Progenitor cell of endocrine pancreas (in vitro differentiated cells): ENCODE data around the gene TUSC2. TPM values are rescaled to one million over a fixed set of nuclear protein-coding genes. Genes with fewer than 3 reads are reported as not detected.

ENCODE experiments used
- DNase-seq: peaks from one replicate; pipeline ENCODE4 v3.0.0; 2021; ENCODE audit warnings: low spot score; ENCODE audit not compliant: unreplicated experiment
- H3K27ac Mint-ChIP-seq: 2 replicates; pipeline ENCODE4 v1.8.0; 2021; ENCODE audit warnings: mild to moderate bottlenecking, moderate library complexity, mixed read lengths
- H3K27me3 Mint-ChIP-seq: 2 replicates; pipeline ENCODE4 v1.8.0; 2021; ENCODE audit warnings: mixed read lengths
- H3K36me3 Mint-ChIP-seq: 2 replicates; pipeline ENCODE4 v1.8.0; 2022; ENCODE audit warnings: mixed read lengths; ENCODE audit not compliant: insufficient read depth
- H3K4me1 Mint-ChIP-seq: 2 replicates; pipeline ENCODE4 v1.8.0; 2021; ENCODE audit warnings: low read depth, mixed read lengths
- H3K4me3 Mint-ChIP-seq: 2 replicates; pipeline ENCODE4 v1.8.0; 2021; ENCODE audit warnings: low read depth, mild to moderate bottlenecking, moderate library complexity, mixed read lengths
- H3K9me3 Mint-ChIP-seq: 2 replicates; pipeline ENCODE4 v1.8.0; 2021; ENCODE audit warnings: low read depth, mixed read lengths
- total RNA-seq: library from RNA; stranded (reverse); gene quantifications from 2 replicates; pipeline ENCODE4 v1.2.1, GENCODE V29; 2021
- TF ChIP-seq, protein P1 (sequence below): fragments of 200-600 bp; sonication (generic); IDR thresholded peaks from one replicate; pipeline ENCODE4 v1.5.0; 2021; ENCODE audit warnings: antibody characterized with exemption, mild to moderate bottlenecking; ENCODE audit not compliant: unreplicated experiment

TUSC2 gene
- total RNA-seq, 1 donor from 2014 or later: 34.9 TPM

DNA sequence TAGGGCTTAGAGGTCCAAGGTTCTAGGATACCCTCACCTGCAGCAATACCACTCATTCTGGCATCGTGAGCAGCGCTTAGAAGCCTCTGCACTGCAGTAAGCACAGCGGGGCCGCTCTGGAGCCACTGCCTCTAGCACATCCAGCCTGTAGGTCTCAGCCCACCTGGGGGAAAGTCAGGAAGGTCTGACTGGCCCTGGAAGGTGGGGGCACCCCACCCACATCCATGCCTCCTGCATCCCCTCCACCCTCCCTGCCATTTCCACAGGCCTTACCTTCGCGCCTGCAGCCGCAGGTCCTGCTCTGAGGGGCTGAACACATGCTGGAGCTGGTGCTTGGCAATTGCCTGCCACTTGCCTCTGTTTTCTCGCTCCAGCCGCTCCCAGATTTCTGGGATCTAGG lies 13.5 kb upstream of the TUSC2 start:
- DNase-seq: no peak
- Mint-ChIP-seq H3K9me3 (no peaks in the 10 kb centered on the region), H3K4me3 (no peak overlapping the region), H3K27me3 (peaks cover 65% of the 10 kb centered on the region), H3K27ac (no peak overlapping the region), H3K36me3 (no peaks in the 10 kb centered on the region), H3K4me1 (peaks cover 9% of the 10 kb centered on the region)
- TF ChIP-seq, protein P1, sequence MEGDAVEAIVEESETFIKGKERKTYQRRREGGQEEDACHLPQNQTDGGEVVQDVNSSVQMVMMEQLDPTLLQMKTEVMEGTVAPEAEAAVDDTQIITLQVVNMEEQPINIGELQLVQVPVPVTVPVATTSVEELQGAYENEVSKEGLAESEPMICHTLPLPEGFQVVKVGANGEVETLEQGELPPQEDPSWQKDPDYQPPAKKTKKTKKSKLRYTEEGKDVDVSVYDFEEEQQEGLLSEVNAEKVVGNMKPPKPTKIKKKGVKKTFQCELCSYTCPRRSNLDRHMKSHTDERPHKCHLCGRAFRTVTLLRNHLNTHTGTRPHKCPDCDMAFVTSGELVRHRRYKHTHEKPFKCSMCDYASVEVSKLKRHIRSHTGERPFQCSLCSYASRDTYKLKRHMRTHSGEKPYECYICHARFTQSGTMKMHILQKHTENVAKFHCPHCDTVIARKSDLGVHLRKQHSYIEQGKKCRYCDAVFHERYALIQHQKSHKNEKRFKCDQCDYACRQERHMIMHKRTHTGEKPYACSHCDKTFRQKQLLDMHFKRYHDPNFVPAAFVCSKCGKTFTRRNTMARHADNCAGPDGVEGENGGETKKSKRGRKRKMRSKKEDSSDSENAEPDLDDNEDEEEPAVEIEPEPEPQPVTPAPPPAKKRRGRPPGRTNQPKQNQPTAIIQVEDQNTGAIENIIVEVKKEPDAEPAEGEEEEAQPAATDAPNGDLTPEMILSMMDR: no peak

DNA sequence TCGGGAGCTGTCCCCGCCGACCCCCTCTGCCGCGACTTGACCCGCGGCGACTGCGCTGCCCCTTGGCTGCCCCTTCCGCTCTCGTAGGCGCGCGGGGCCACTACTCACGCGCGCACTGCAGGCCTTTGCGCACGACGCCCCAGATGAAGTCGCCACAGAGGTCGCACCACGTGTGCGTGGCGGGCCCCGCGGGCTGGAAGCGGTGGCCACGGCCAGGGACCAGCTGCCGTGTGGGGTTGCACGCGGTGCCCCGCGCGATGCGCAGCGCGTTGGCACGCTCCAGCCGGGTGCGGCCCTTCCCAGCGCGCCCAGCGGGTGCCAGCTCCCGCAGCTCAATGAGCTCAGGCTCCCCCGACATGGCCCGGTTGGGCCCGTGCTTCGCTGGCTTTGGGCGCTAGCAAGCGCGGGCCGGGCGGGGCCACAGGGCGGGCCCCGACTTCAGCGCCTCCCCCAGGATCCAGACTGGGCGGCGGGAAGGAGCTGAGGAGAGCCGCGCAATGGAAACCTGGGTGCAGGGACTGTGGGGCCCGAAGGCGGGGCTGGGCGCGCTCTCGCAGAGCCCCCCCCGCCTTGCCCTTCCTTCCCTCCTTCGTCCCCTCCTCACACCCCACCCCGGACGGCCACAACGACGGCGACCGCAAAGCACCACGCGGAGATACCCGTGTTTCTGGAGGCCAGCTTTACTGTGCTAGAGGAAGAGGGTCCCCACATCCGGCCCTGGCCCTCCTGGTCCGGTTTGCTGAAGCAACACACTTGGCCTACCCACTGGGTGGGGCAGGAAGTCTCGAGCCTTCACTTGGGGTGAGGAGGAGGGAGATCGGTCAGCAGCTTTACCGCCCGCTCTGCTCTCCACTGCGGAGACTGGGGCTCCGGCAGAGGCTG lies 12.7 kb upstream of the TUSC2 start, which contains the start of gene RASSF1:
TSS of gene RASSF1 (minus strand) at position 389 of the 882 bp plus-strand sequence. CDS start at position 358, 31 bp downstream.
- H3K27ac Mint-ChIP-seq: no peak within 1 kb of the TSS
- no peaks in the 10 kb centered on the region for H3K36me3 Mint-ChIP-seq
- H3K9me3 Mint-ChIP-seq: no peaks in the 10 kb centered on the region
- no peak for DNase-seq
- peaks cover 59% of the 10 kb centered on the region for H3K27me3 Mint-ChIP-seq
- TF ChIP-seq, protein P1: no peak
- H3K4me1 Mint-ChIP-seq: peaks cover 15% of the 10 kb centered on the region
- H3K4me3 Mint-ChIP-seq: peak within 1 kb of the TSS; percentile 93

DNA sequence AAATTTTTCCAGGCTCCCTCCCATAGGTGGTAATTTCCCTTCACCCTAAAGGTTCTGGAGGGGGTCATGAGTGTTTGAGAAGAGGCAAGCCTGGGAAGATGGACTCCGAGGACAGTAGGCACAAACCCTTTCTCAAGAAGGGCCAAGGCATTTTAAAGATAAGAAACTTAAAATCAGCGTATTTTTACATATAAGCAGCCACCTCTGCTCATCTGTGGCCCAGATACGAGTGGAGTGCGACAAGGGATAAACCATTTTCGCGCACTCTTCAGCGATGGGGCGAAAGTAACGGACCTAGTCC lies 12.1 kb upstream of the TUSC2 start:
- Mint-ChIP-seq H3K27ac (no peak overlapping the region), H3K36me3 (no peaks in the 10 kb centered on the region), H3K4me1 (peaks cover 15% of the 10 kb centered on the region), H3K9me3 (no peaks in the 10 kb centered on the region), H3K4me3 (no peak overlapping the region), H3K27me3 (peaks cover 58% of the 10 kb centered on the region)
- no peak for DNase-seq
- TF ChIP-seq, protein P1: no peak

DNA sequence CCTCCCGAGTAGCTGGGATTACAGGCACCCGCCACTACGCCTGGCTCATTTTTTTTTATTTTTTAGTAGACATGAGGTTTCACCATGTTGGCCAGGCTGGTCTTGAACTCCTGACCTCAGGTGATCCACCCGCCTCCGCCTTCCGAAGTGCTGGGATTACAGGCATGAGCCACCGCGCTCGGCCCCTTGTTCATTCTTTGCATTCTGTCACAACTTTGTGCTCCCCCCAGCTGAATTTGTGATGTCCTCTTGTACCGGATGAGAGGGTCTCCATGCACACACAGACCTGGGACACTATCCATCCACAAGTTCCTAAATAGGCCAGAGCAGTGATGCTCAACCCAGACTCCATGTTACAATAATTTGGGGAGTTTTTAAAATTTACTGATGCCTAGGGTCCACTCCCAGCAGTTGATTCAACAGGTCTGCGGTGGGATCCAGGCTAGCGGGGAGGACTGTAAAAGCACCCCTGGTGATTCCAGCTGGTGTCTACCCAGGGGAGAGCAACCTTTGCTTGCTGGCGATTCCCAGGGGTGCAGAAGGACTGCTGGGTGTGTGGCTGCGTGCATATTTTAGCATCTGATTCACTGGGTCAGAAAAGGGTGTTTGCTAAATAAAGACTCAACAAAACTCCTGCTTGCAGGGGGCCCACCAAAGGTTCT lies 11.6 kb upstream of the TUSC2 start:
- Mint-ChIP-seq H3K9me3 (no peaks in the 10 kb centered on the region), H3K4me3 (peak overlapping the region; percentile 93), H3K4me1 (peaks cover 15% of the 10 kb centered on the region), H3K27me3 (peaks cover 54% of the 10 kb centered on the region), H3K27ac (no peak overlapping the region), H3K36me3 (no peaks in the 10 kb centered on the region)
- DNase-seq: no peak
- TF ChIP-seq, protein P1: no peak

DNA sequence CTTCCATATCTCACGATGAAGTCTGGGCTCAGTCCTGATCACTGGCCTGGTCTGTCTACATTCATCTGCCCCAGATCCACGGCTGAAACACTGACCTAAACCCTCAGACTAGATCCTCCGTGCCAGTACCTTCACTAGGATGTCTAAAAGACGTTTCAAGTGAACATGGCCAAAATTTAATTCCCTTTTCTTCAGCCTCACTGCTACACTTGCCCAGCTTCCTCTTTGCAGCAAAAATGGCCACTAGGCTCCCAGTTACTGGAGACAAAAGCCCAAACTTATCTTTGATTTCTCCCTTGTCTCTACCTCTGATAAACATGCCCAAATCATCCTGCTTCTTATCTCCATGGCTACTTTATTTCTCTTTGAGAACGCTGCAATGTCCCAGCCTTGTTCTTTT lies 10.9 kb upstream of the TUSC2 start:
- Mint-ChIP-seq H3K9me3 (no peaks in the 10 kb centered on the region), H3K4me1 (peaks cover 15% of the 10 kb centered on the region), H3K4me3 (peak overlapping the region; percentile 93), H3K27me3 (peaks cover 49% of the 10 kb centered on the region), H3K36me3 (no peaks in the 10 kb centered on the region), H3K27ac (no peak overlapping the region)
- TF ChIP-seq, protein P1: no peak
- no peak for DNase-seq
